GM12864 (cell line): ENCODE results near the gene DHTKD1.
"Not testable (repeated sequence)": the region's sequence is repeated elsewhere in the genome, so short reads cannot be mapped to it uniquely, and the experiment has no call there.

Source experiments
- DNase-seq: peaks from one replicate; pipeline ENCODE4 v3.0.0-alpha.2; 2011; ENCODE audit warnings: low read depth
- H3K4me3 ChIP-seq: 2 replicates; pipeline ENCODE4 v1.5.1; 2011; ENCODE audit warnings: mild to moderate bottlenecking, low read depth, low read length, control low read depth
- CTCF ChIP-seq: IDR thresholded peaks from 2 replicates; pipeline ENCODE4 v1.5.1; 2011; ENCODE audit warnings: low read depth, mild to moderate bottlenecking, moderate library complexity, low read length, control low read depth, inconsistent platforms; ENCODE audit errors: missing control alignments

The DHTKD1 gene

GRCh38 chr10:12165999-12166775, 97.4 kb downstream of the DHTKD1 start:
- TF ChIP-seq CTCF, result no peak
- no peak overlapping the region for H3K4me3 ChIP-seq
- no peak for DNase-seq

GRCh38 chr10:12171512-12171911, 102.8 kb downstream of the DHTKD1 start:
- H3K4me3 ChIP-seq, DNase-seq: not testable (repeated sequence)
